Stimulated activated CD4-positive, alpha-beta T cell treated with anti-CD3 and anti-CD28 coated beads, Interleukin-1b, Interleukin-23, amount 100 ng/mL, for 1 hour (primary cell): ENCODE results near the gene LUZP1.

Source experiments
- DNase-seq, 2 donors: peaks; one replicate each; pipeline ENCODE4 v3.0.0-alpha.2; 2020; ENCODE audit warnings: low read depth in 2 of 2

The LUZP1 gene

GRCh38 chr1:23116921-23117699 lies 51.5 kb downstream of the LUZP1 start:
- no peak for DNase-seq

- DNase-seq, result no peak
Observed at GRCh38 chr1:23116216-23116836, 52.3 kb downstream of the LUZP1 start.

GRCh38 chr1:23114424-23115079 lies 54.1 kb downstream of the LUZP1 start:
- no peak for DNase-seq

- DNase-seq, result no peak
Observed at GRCh38 chr1:23111600-23112535, 56.8 kb downstream of the LUZP1 start.

GRCh38 chr1:23110391-23110790 lies 58.3 kb downstream of the LUZP1 start:
- DNase-seq, result no peak

GRCh38 chr1:23108918-23109533 lies 59.6 kb downstream of the LUZP1 start:
- DNase-seq, result no peak

- no peak for DNase-seq
Observed at GRCh38 chr1:23103001-23103889, 65.4 kb downstream of the LUZP1 start.

GRCh38 chr1:23102289-23102688 lies 66.4 kb downstream of the LUZP1 start:
- no peak for DNase-seq

- no peak for DNase-seq
Observed at GRCh38 chr1:23101887-23102286, 66.8 kb downstream of the LUZP1 start.

- no peak for DNase-seq
Observed at GRCh38 chr1:23101101-23101827, 67.4 kb downstream of the LUZP1 start.

GRCh38 chr1:23100074-23100748 lies 68.4 kb downstream of the LUZP1 start:
- DNase-seq, result no peak

- DNase-seq, result no peak
Observed at GRCh38 chr1:23099171-23099536, 69.5 kb downstream of the LUZP1 start.

- peak; percentile 24 to 28 for DNase-seq
Observed at GRCh38 chr1:23098463-23099170, 70.0 kb downstream of the LUZP1 start.

- no peak for DNase-seq
Observed at GRCh38 chr1:23097316-23097715, 71.3 kb downstream of the LUZP1 start.

GRCh38 chr1:23092447-23092846 lies 76.2 kb downstream of the LUZP1 start:
- no peak for DNase-seq

GRCh38 chr1:23091545-23091944 lies 77.1 kb downstream of the LUZP1 start:
- no peak for DNase-seq

GRCh38 chr1:23090056-23090455 lies 78.6 kb downstream of the LUZP1 start:
- no peak for DNase-seq

GRCh38 chr1:23088027-23088426 lies 80.6 kb downstream of the LUZP1 start:
- no peak for DNase-seq

GRCh38 chr1:23085696-23086095 lies 83.0 kb downstream of the LUZP1 start:
- DNase-seq, result no peak
